ENCODE results near the gene AMPH. TPM values are rescaled to one million over a fixed set of nuclear protein-coding genes. Genes with fewer than 3 reads are reported as not detected.

The AMPH gene
- total and polyA plus RNA-seq, 4 donors: 0.18 to 6.6 (median 3.6) TPM

DNA sequence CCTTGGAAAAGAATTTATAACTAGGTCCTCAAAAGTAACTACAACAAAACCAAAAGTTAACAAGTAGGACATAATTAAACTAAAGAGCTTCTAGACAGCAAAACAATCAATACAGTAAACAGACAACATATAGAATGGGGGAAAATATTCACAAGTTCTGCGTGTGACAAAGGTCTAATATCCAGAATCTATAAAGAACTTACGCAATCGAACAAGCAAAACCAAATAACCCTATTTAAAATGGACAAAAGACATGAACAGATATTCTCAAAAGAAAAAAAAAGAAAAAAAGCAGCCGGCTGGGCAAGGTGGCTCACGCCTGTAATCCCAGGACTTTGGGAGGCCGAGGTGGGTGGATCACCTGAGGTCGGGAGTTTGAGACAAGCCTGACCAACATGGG, 33.8 kb upstream of the AMPH start:
- Histone ChIP-seq H3K9me3 (ENCODE audit: control insufficient read depth in 4 of 4, insufficient read depth in 3 of 4, low read length in 3 of 4) (peaks cover 0 to 4% (median 0%) of the 10 kb centered on the region in 4 donors), H3K4me1 (ENCODE audit: control insufficient read depth in 5 of 5, insufficient read depth in 5 of 5, low read length in 5 of 5) (no peaks in the 10 kb centered on the region), H3K4me3 (no peak overlapping the region), H3K36me3 (ENCODE audit: control insufficient read depth in 4 of 4, insufficient read depth in 4 of 4, low read length in 4 of 4) (no peaks in the 10 kb centered on the region), H3K9ac (ENCODE audit: insufficient read depth in 1 of 2, low read length in 2 of 2) (no peak overlapping the region), H3K27ac (ENCODE audit: low read depth in 1 of 2, low read length in 1 of 2) (no peak overlapping the region), H3K27me3 (ENCODE audit: control insufficient read depth in 3 of 3, insufficient read depth in 3 of 3, low read length in 2 of 3) (no peaks in the 10 kb centered on the region)
- WGBS, 2 donors: 94 to 96% methylated on average over 7 of the region's 7 CpGs
- DNase-seq (no peak), ATAC-seq (ENCODE audit: insufficient read depth, low FRiP score) (no peak)
- TF ChIP-seq, protein P1, sequence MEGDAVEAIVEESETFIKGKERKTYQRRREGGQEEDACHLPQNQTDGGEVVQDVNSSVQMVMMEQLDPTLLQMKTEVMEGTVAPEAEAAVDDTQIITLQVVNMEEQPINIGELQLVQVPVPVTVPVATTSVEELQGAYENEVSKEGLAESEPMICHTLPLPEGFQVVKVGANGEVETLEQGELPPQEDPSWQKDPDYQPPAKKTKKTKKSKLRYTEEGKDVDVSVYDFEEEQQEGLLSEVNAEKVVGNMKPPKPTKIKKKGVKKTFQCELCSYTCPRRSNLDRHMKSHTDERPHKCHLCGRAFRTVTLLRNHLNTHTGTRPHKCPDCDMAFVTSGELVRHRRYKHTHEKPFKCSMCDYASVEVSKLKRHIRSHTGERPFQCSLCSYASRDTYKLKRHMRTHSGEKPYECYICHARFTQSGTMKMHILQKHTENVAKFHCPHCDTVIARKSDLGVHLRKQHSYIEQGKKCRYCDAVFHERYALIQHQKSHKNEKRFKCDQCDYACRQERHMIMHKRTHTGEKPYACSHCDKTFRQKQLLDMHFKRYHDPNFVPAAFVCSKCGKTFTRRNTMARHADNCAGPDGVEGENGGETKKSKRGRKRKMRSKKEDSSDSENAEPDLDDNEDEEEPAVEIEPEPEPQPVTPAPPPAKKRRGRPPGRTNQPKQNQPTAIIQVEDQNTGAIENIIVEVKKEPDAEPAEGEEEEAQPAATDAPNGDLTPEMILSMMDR (IDR thresholded peaks at IDR 0.05; ENCODE audit: control extremely low read depth, extremely low read depth): no peak

DNA sequence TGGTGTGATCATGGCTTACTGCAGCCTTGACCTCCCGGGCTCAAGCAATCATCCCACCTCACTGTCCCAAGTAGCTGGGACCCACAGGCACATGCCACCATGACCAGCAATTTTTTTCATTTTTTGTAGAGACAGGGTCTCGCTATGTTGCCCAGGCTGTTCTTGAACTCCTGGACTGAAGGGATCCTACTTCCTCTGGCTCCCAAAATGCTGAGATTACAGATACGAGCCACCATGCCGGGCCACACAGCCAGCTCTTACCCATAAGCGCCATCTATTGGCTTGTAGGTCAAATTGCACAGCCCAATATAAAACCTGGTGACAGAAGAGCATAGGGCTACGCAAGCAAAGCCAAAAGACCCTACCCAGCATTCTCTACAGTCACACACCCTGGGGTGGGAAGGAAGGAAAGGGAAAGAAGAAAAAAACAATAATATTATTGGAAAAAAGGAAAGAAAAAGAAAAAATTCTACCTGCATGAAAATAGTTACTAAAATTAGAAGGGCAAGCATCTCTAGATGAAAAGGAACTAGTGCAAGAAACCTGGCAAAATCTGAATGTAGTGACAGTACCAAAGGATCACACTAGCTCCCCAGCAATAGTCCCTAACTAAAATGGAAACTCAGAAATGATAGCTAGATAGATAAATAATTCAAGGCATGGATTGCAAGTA, 29.4 kb upstream of the AMPH start:
- TF ChIP-seq, protein P1 (IDR thresholded peaks at IDR 0.05; ENCODE audit: control extremely low read depth, extremely low read depth): peak; percentile 11
- DNase-seq: peak in 2 of 3 donors; percentile 17 to 22
- no peaks in the 10 kb centered on the region for H3K36me3 ChIP-seq (ENCODE audit: control insufficient read depth in 4 of 4, insufficient read depth in 4 of 4, low read length in 4 of 4)
- H3K4me3 ChIP-seq: no peak overlapping the region
- no peaks in the 10 kb centered on the region for H3K27me3 ChIP-seq (ENCODE audit: control insufficient read depth in 3 of 3, insufficient read depth in 3 of 3, low read length in 2 of 3)
- H3K27ac ChIP-seq (ENCODE audit: low read depth in 1 of 2, low read length in 1 of 2): no peak overlapping the region
- no peak for ATAC-seq (ENCODE audit: insufficient read depth, low FRiP score)
- H3K4me1 ChIP-seq (ENCODE audit: control insufficient read depth in 5 of 5, insufficient read depth in 5 of 5, low read length in 5 of 5): no peaks in the 10 kb centered on the region
- 38 to 43% methylated on average over 6 of the region's 6 CpGs for WGBS, 2 donors
- peaks cover 0 to 4% (median 0%) of the 10 kb centered on the region in 4 donors for H3K9me3 ChIP-seq (ENCODE audit: control insufficient read depth in 4 of 4, insufficient read depth in 3 of 4, low read length in 3 of 4)
- no peak overlapping the region for H3K9ac ChIP-seq (ENCODE audit: insufficient read depth in 1 of 2, low read length in 2 of 2)

DNA sequence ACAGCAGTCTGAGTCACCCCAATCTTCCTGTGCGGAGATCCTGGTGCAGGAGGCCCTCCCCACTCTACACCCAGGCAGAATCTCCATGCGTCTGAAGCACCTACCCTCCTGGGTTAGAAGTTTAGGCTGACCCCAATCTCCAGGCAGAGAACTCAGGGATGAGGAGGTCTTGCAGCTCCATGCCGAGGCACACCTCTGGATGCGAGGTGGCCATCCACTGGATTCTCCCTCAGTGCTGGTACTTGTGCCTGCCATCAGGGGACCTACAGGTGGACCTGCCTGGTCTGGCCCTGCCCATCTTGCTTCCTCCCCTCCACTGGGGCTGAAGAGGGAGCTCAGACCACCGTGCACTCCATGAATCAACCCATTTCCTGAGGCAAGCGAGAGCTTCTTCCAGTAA, 28.8 kb upstream of the AMPH start:
- Histone ChIP-seq H3K9ac (ENCODE audit: insufficient read depth in 1 of 2, low read length in 2 of 2) (no peak overlapping the region), H3K4me3 (no peak overlapping the region), H3K36me3 (ENCODE audit: control insufficient read depth in 4 of 4, insufficient read depth in 4 of 4, low read length in 4 of 4) (no peaks in the 10 kb centered on the region), H3K27ac (ENCODE audit: low read depth in 1 of 2, low read length in 1 of 2) (no peak overlapping the region), H3K9me3 (ENCODE audit: control insufficient read depth in 4 of 4, insufficient read depth in 3 of 4, low read length in 3 of 4) (peaks cover 0 to 4% (median 0%) of the 10 kb centered on the region in 4 donors), H3K4me1 (ENCODE audit: control insufficient read depth in 5 of 5, insufficient read depth in 5 of 5, low read length in 5 of 5) (no peaks in the 10 kb centered on the region), H3K27me3 (ENCODE audit: control insufficient read depth in 3 of 3, insufficient read depth in 3 of 3, low read length in 2 of 3) (no peaks in the 10 kb centered on the region)
- WGBS, 2 donors: 90 to 91% methylated on average over 6 of the region's 6 CpGs
- DNase-seq (no peak), ATAC-seq (ENCODE audit: insufficient read depth, low FRiP score) (no peak)
- TF ChIP-seq, protein P1 (IDR thresholded peaks at IDR 0.05; ENCODE audit: control extremely low read depth, extremely low read depth): no peak

DNA sequence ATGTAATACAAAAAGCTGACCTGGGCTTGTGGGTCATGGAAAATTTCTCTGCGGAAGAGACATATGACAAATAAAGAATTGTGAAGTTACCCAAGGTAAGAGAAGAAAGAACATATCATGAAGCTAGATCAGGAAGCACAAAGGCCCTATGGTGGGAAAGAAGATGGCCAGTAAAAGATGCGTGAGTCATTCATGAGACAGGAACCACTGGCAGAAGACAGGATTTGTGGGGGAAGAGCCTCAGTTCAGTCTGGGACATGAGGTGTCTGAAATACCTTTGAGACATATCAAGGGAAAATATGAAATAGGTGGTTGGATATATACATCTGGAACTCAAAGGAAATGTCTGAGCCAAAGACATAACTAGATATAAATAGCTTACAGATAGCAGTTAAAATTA, 27.7 kb upstream of the AMPH start:
- Histone ChIP-seq H3K9me3 (ENCODE audit: control insufficient read depth in 4 of 4, insufficient read depth in 3 of 4, low read length in 3 of 4) (peaks cover 0 to 4% (median 0%) of the 10 kb centered on the region in 4 donors), H3K27me3 (ENCODE audit: control insufficient read depth in 3 of 3, insufficient read depth in 3 of 3, low read length in 2 of 3) (no peaks in the 10 kb centered on the region), H3K36me3 (ENCODE audit: control insufficient read depth in 4 of 4, insufficient read depth in 4 of 4, low read length in 4 of 4) (no peaks in the 10 kb centered on the region), H3K27ac (ENCODE audit: low read depth in 1 of 2, low read length in 1 of 2) (no peak overlapping the region), H3K4me1 (ENCODE audit: control insufficient read depth in 5 of 5, insufficient read depth in 5 of 5, low read length in 5 of 5) (no peaks in the 10 kb centered on the region), H3K4me3 (no peak overlapping the region), H3K9ac (ENCODE audit: insufficient read depth in 1 of 2, low read length in 2 of 2) (no peak overlapping the region)
- DNase-seq: no peak
- ATAC-seq (ENCODE audit: insufficient read depth, low FRiP score): no peak
- TF ChIP-seq, protein P1 (IDR thresholded peaks at IDR 0.05; ENCODE audit: control extremely low read depth, extremely low read depth): no peak
- 80 to 83% methylated on average over 2 of the region's 2 CpGs for WGBS, 2 donors

Measured in lung (tissue), 12 donors.